Measurements from ENCODE around the gene KCTD3. TPM values are rescaled to one million over a fixed set of nuclear protein-coding genes. Genes with fewer than 3 reads are reported as not detected.

Gene KCTD3
- total RNA-seq, 1 donor from 2014 or later, result 25.3 TPM

GRCh38 chr1:215606036-215606435 is 38.9 kb downstream of the KCTD3 start:
- Histone ChIP-seq H3K4me3 (no peak overlapping the region), H3K27me3 (ENCODE audit: low read depth) (no peaks in the 10 kb centered on the region), H3K36me3 (peaks cover 40% of the 10 kb centered on the region), H3K4me1 (peaks cover 5% of the 10 kb centered on the region), H3K9me3 (no peaks in the 10 kb centered on the region), H3K27ac (no peak overlapping the region)
- DNase-seq (no peak), ATAC-seq (no peak)
- intact Hi-C loops (cut with DNase I), result no loop called here
- no peak for TF ChIP-seq CTCF (IDR thresholded peaks at IDR 0.05)

- TF ChIP-seq CTCF (IDR thresholded peaks at IDR 0.05), result peak; percentile 53
- no peak overlapping the region for H3K4me3 ChIP-seq
- DNase-seq (no peak), ATAC-seq (no peak)
- peaks cover 5% of the 10 kb centered on the region for H3K4me1 ChIP-seq
- intact Hi-C loops (cut with DNase I), result no loop called here
- no peaks in the 10 kb centered on the region for H3K9me3 ChIP-seq
- H3K27ac ChIP-seq, result no peak overlapping the region
- peaks cover 43% of the 10 kb centered on the region for H3K36me3 ChIP-seq
- no peaks in the 10 kb centered on the region for H3K27me3 ChIP-seq (ENCODE audit: low read depth)
Observed at GRCh38 chr1:215606564-215607168, 39.6 kb downstream of the KCTD3 start.

GRCh38 chr1:215607412-215607811 is 40.3 kb downstream of the KCTD3 start:
- TF ChIP-seq CTCF (IDR thresholded peaks at IDR 0.05), result no peak
- peaks cover 5% of the 10 kb centered on the region for H3K4me1 ChIP-seq
- no peak for ATAC-seq
- no peak overlapping the region for H3K27ac ChIP-seq
- H3K27me3 ChIP-seq (ENCODE audit: low read depth), result no peaks in the 10 kb centered on the region
- DNase-seq, result no peak
- no peaks in the 10 kb centered on the region for H3K9me3 ChIP-seq
- no peak overlapping the region for H3K4me3 ChIP-seq
- intact Hi-C loops (cut with DNase I), result no loop called here
- peaks cover 46% of the 10 kb centered on the region for H3K36me3 ChIP-seq

GRCh38 chr1:215608646-215609045 is 41.5 kb downstream of the KCTD3 start:
- Histone ChIP-seq H3K27ac (no peak overlapping the region), H3K9me3 (no peaks in the 10 kb centered on the region), H3K36me3 (peaks cover 44% of the 10 kb centered on the region), H3K4me1 (peaks cover 5% of the 10 kb centered on the region), H3K4me3 (no peak overlapping the region), H3K27me3 (ENCODE audit: low read depth) (no peaks in the 10 kb centered on the region)
- no peak for TF ChIP-seq CTCF (IDR thresholded peaks at IDR 0.05)
- ATAC-seq, result no peak
- intact Hi-C loops (cut with DNase I), result no loop called here
- DNase-seq, result no peak

GRCh38 chr1:215612391-215612790 is 45.3 kb downstream of the KCTD3 start:
- ATAC-seq (no peak), DNase-seq (no peak)
- Histone ChIP-seq H3K9me3 (no peaks in the 10 kb centered on the region), H3K4me1 (no peaks in the 10 kb centered on the region), H3K4me3 (no peak overlapping the region), H3K36me3 (peaks cover 40% of the 10 kb centered on the region), H3K27ac (no peak overlapping the region), H3K27me3 (ENCODE audit: low read depth) (no peaks in the 10 kb centered on the region)
- no peak for TF ChIP-seq CTCF (IDR thresholded peaks at IDR 0.05)
- intact Hi-C loops (cut with DNase I), result no loop called here
